ENCODE results near the gene TAP1.

The TAP1 gene

GRCh38 chr6:32860674-32861073 lies 7.2 kb upstream of the TAP1 start:
- no peak for DNase-seq (ENCODE audit: low read depth)
- no peak overlapping the region for H3K4me3 ChIP-seq (ENCODE audit: low read depth, low read length)
- TF ChIP-seq CTCF (conservative IDR thresholded peaks at IDR 0.05; ENCODE audit: low read depth, low read length), result no peak

GRCh38 chr6:32858194-32858593 lies 4.7 kb upstream of the TAP1 start:
- TF ChIP-seq CTCF (conservative IDR thresholded peaks at IDR 0.05; ENCODE audit: low read depth, low read length), result no peak
- no peak overlapping the region for H3K4me3 ChIP-seq (ENCODE audit: low read depth, low read length)
- no peak for DNase-seq (ENCODE audit: low read depth)

GRCh38 chr6:32857156-32857891 lies 3.8 kb upstream of the TAP1 start:
- DNase-seq (ENCODE audit: low read depth), result no peak
- TF ChIP-seq CTCF (conservative IDR thresholded peaks at IDR 0.05; ENCODE audit: low read depth, low read length), result no peak
- H3K4me3 ChIP-seq (ENCODE audit: low read depth, low read length), result no peak overlapping the region

- TF ChIP-seq CTCF (conservative IDR thresholded peaks at IDR 0.05; ENCODE audit: low read depth, low read length), result no peak
- no peak overlapping the region for H3K4me3 ChIP-seq (ENCODE audit: low read depth, low read length)
- DNase-seq (ENCODE audit: low read depth), result no peak
Observed at GRCh38 chr6:32855467-32856174, 2.1 kb upstream of the TAP1 start.

- TF ChIP-seq CTCF (conservative IDR thresholded peaks at IDR 0.05; ENCODE audit: low read depth, low read length), result no peak
- H3K4me3 ChIP-seq (ENCODE audit: low read depth, low read length), result peak overlapping the region; percentile 90
- DNase-seq (ENCODE audit: low read depth), result peak; percentile 50
Observed at GRCh38 chr6:32854376-32855178, 1.1 kb upstream of the TAP1 start.

GRCh38 chr6:32852844-32853540 lies 512 bp downstream of the TAP1 start:
- no peak for TF ChIP-seq CTCF (conservative IDR thresholded peaks at IDR 0.05; ENCODE audit: low read depth, low read length)
- peak overlapping the region; percentile 90 for H3K4me3 ChIP-seq (ENCODE audit: low read depth, low read length)
- peak; percentile 39 for DNase-seq (ENCODE audit: low read depth)
